ENCODE data around the gene THAP5.

The THAP5 gene

GRCh38 chr7:108569381-108570145, at the start of gene THAP5, which contains the start of gene DNAJB9:
Gene THAP5, minus strand, starts transcription at chr7:108569706. Its CDS starts 137 bp downstream, at chr7:108569569.
Gene DNAJB9, plus strand, starts transcription at chr7:108569874. Its CDS starts 1,853 bp downstream, at chr7:108571727.
- peaks cover 15% of the 10 kb centered on the region; the same call in 1 of the 2 replicates for H4K20me1 ChIP-seq
- H3K27me3 ChIP-seq: no peaks in the 10 kb centered on the region
- H3K4me1 ChIP-seq: peaks cover 23% of the 10 kb centered on the region
- peak within 1 kb of the TSS; percentile 96 for H3K9ac ChIP-seq
- peaks cover 32% of the 10 kb centered on the region for H3K36me3 ChIP-seq
- TF ChIP-seq Cebpa-rat (IDR thresholded peaks at IDR 0.05): peak; percentile 63; the same call in 1 of the 2 replicates
- peak within 1 kb of the TSS; percentile 95 for H3K4me3 ChIP-seq
- no peaks in the 10 kb centered on the region for H3K9me3 ChIP-seq
- H3K4me2 ChIP-seq: peak within 1 kb of the TSS; percentile 87
- peak within 1 kb of the TSS; percentile 97 for H3K27ac ChIP-seq

- Histone ChIP-seq H3K36me3 (no peaks in the 10 kb centered on the region), H3K4me3 (no peak overlapping the region), H3K27me3 (no peaks in the 10 kb centered on the region), H3K27ac (no peak overlapping the region), H3K4me1 (no peaks in the 10 kb centered on the region), H3K4me2 (no peak overlapping the region), H3K9ac (no peak overlapping the region), H3K9me3 (no peaks in the 10 kb centered on the region), H4K20me1 (no peaks in the 10 kb centered on the region)
- no peak for TF ChIP-seq Cebpa-rat (IDR thresholded peaks at IDR 0.05)
These were observed 48.5 kb upstream of the THAP5 start for GRCh38 chr7:108618056-108618455.

DNA sequence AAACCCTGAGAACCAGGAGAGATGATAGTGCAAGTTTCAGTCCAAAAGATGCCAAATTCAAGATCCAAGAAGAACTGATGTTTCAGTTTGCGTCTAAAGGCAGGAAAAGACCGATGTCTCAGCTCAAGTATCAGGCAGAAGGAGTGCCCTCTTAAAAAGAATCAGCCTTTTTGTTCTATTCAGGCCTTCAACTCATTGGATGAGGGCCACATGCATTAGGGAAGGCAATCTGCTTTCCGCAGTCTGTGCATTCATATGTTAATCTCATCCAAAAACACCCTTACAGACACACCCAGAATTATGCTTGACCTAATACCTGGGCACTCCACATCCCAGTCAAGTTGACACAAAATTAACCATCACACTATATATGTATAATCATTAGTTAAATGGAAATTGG, 45.4 kb upstream of the THAP5 start:
- no peak overlapping the region for H3K4me2 ChIP-seq
- H3K27ac ChIP-seq: no peak overlapping the region
- H4K20me1 ChIP-seq: no peaks in the 10 kb centered on the region
- TF ChIP-seq Cebpa-rat (IDR thresholded peaks at IDR 0.05): no peak
- no peaks in the 10 kb centered on the region for H3K36me3 ChIP-seq
- no peaks in the 10 kb centered on the region for H3K27me3 ChIP-seq
- H3K9me3 ChIP-seq: no peaks in the 10 kb centered on the region
- H3K4me3 ChIP-seq: no peak overlapping the region
- no peak overlapping the region for H3K9ac ChIP-seq
- H3K4me1 ChIP-seq: no peaks in the 10 kb centered on the region

DNA sequence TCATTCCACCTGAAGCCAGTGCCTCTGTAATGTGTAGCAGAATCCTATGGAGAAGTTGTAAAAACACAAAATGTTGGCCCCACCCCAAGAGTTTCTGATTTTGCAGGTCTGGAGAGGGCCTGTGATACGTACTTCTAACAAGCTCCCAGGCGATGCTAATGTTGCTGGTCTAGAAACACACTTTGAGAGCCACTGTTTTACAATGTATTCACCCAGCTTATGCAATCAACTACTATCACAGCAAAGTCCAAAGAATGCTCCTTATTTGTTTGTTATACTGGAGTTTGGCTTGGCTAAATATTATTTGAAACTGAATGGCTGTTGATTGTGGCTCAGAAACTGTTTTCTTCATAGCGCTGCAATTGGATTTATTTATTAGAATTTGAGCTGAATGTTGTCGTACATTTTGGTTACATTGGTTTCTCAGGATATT, 44.5 kb upstream of the THAP5 start:
- Histone ChIP-seq H3K4me1 (no peaks in the 10 kb centered on the region), H3K36me3 (no peaks in the 10 kb centered on the region), H3K9me3 (no peaks in the 10 kb centered on the region), H3K27ac (no peak overlapping the region), H3K27me3 (no peaks in the 10 kb centered on the region), H3K9ac (no peak overlapping the region), H3K4me3 (no peak overlapping the region), H3K4me2 (no peak overlapping the region), H4K20me1 (no peaks in the 10 kb centered on the region)
- no peak for TF ChIP-seq Cebpa-rat (IDR thresholded peaks at IDR 0.05)

- no peak overlapping the region for H3K9ac ChIP-seq
These were observed 43.8 kb upstream of the THAP5 start for GRCh38 chr7:108613147-108613948.

GRCh38 chr7:108611268-108611667, 41.8 kb upstream of the THAP5 start:
- Histone ChIP-seq H3K9me3 (no peaks in the 10 kb centered on the region), H3K27me3 (no peaks in the 10 kb centered on the region), H4K20me1 (no peaks in the 10 kb centered on the region), H3K4me3 (no peak overlapping the region), H3K4me1 (no peaks in the 10 kb centered on the region), H3K4me2 (no peak overlapping the region), H3K27ac (no peak overlapping the region), H3K9ac (no peak overlapping the region), H3K36me3 (no peaks in the 10 kb centered on the region)
- TF ChIP-seq Cebpa-rat (IDR thresholded peaks at IDR 0.05): no peak

More at GRCh38 chr7:108613147-108613948, 43.8 kb upstream of the THAP5 start:
- Histone ChIP-seq H3K4me1 (no peaks in the 10 kb centered on the region), H3K36me3 (no peaks in the 10 kb centered on the region), H4K20me1 (no peaks in the 10 kb centered on the region), H3K4me2 (no peak overlapping the region), H3K27ac (no peak overlapping the region), H3K9me3 (no peaks in the 10 kb centered on the region), H3K4me3 (no peak overlapping the region), H3K27me3 (no peaks in the 10 kb centered on the region)
- TF ChIP-seq Cebpa-rat (IDR thresholded peaks at IDR 0.05): no peak

DNA sequence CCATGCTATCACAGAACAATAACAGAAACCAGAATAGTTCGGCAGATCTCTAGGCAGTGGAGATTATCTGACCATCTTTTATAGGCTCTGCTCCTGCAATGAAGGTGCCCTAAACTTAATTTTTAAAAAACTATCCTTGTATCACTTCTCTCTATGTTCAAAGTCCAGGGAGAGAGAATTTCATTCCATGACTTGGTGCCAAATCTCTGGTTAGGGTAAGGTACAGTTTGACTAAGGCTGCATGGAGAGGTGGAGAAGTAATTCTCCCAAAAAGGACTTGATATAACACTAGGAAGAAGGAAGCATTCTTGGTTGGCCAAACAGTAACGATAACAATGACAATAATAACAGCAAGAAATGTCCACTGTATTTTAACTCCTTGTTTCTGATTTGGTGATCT, 40.1 kb upstream of the THAP5 start:
- TF ChIP-seq Cebpa-rat (IDR thresholded peaks at IDR 0.05): no peak
- Histone ChIP-seq H3K27ac (no peak overlapping the region), H3K9ac (no peak overlapping the region)

DNA sequence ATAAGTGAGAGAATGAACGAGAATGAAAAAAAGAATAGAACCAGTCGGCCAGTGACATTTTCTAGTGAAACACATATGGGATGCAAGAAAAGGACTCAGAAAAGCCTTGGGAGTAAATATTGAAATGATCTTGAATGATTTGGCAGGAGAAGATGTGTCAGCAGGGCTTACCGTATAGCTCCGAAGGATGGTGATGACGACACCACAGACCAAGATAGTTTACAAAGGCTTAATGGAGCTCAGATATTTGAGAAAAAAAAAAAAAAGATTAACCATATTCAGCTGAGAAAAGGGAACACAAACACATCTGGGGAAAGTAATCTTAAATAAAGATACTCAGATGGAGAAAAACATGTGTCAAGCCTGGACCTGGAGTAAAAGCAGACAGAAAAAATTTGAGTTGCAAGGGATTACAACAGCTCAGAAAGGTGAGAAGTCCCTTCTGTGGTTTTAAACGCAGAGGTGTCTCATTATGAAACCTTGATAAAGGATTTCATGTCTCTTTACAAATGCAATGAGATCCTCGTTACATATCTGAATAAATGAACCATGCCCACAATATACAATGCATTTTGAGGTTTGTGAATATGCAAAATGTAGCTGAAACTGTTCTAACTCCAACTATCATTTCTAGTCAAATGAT, 36.2 kb upstream of the THAP5 start:
- H3K4me3 ChIP-seq: no peak overlapping the region
- no peak overlapping the region for H3K4me2 ChIP-seq
- no peaks in the 10 kb centered on the region for H3K9me3 ChIP-seq
- H4K20me1 ChIP-seq: no peaks in the 10 kb centered on the region
- no peaks in the 10 kb centered on the region for H3K27me3 ChIP-seq
- no peak overlapping the region for H3K27ac ChIP-seq
- H3K9ac ChIP-seq: no peak overlapping the region
- TF ChIP-seq Cebpa-rat (IDR thresholded peaks at IDR 0.05): no peak
- H3K4me1 ChIP-seq: peaks cover 9% of the 10 kb centered on the region
- H3K36me3 ChIP-seq: no peaks in the 10 kb centered on the region

More for the DNA sequence above, 40.1 kb upstream of the THAP5 start:
- Histone ChIP-seq H4K20me1 (no peaks in the 10 kb centered on the region), H3K4me3 (no peak overlapping the region), H3K9me3 (no peaks in the 10 kb centered on the region), H3K27me3 (no peaks in the 10 kb centered on the region), H3K36me3 (no peaks in the 10 kb centered on the region), H3K4me2 (no peak overlapping the region), H3K4me1 (no peaks in the 10 kb centered on the region)

DNA sequence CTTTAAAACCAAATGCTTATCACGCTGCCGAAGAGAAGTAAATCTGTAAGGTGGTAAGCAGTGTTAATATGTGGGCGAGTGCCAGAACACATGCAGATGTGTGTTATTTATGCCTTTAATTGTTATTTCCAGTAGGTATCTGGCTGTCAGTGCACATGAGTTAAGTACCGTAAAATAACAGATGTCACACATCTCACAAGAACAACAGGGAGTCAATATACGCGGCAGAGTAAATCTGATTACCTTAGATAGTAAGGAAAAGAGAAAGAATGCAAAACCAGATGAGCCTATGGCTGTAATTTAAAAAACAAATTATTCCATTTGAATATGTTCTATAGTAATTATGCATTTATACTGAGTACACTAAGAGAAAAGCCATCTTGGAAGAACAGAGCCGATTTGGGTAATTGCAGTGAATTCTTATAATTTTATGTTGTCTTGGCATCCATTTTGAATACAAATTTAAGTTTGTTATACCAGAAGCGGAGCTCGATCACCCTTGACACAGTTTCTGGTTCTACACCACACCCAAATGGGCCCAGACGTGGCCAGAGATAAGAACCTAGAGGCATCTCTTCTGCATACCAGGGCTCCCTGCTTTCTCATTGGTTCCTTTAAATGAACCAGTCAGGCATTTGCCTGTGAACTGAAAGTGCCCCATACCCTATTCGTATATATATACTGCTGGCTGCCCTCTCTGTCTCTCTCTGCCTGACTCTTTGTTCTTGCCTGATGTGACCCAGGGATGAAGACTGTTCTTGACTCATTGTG, 35.0 kb upstream of the THAP5 start:
- H3K27me3 ChIP-seq: no peaks in the 10 kb centered on the region
- no peak for TF ChIP-seq Cebpa-rat (IDR thresholded peaks at IDR 0.05)

More for the DNA sequence above, 35.0 kb upstream of the THAP5 start:
- Histone ChIP-seq H3K9me3 (no peaks in the 10 kb centered on the region), H4K20me1 (no peaks in the 10 kb centered on the region), H3K36me3 (no peaks in the 10 kb centered on the region), H3K27ac (no peak overlapping the region), H3K9ac (no peak overlapping the region), H3K4me2 (no peak overlapping the region), H3K4me1 (peaks cover 9% of the 10 kb centered on the region), H3K4me3 (no peak overlapping the region)
